Smooth muscle cell of the umbilical artery (primary cell): ENCODE measurements around the gene TRABD2B. TPM values are rescaled to one million over a fixed set of nuclear protein-coding genes. Genes with fewer than 3 reads are reported as not detected.

Source experiments
- total RNA-seq: library from RNA; depleted of rRNA; stranded (reverse); fragments of >200 nt; gene quantifications from 2 replicates; pipeline ENCODE4 v1.2.3, GENCODE V29; 2014

TRABD2B gene
- under 0.01 and 0.14 TPM in 2 replicates for total RNA-seq

GRCh38 chr1:47997289-47998200 is at the start of gene TRABD2B:
Gene TRABD2B, minus strand, starts transcription at chr1:47997385.

Other genes starting within 250 kb of the TRABD2B start
- gene SLC5A9, start 225.3 kb upstream of the TRABD2B start, total RNA-seq, result not detected in 2 replicates